ENCODE results near the gene CHD6. TPM values are rescaled to one million over a fixed set of nuclear protein-coding genes. Genes with fewer than 3 reads are reported as not detected.

Gene CHD6
- total RNA-seq, 2 experiments from 2014 or later, result 114 to 126 TPM

- Mint-ChIP-seq H3K4me1 (ENCODE audit: low read depth) (peaks cover 45% of the 10 kb centered on the region), H3K27ac (peak overlapping the region; percentile 25), H3K36me3 (ENCODE audit: low read depth) (peaks cover 82% of the 10 kb centered on the region), H3K4me3 (no peak overlapping the region), H3K9me3 (no peaks in the 10 kb centered on the region), H3K27me3 (no peaks in the 10 kb centered on the region)
- Histone ChIP-seq H3K27ac (ENCODE audit: low read depth in 1 of 2, low read length in 2 of 2) (no peak overlapping the region), H3K4me1 (ENCODE audit: insufficient read depth, low read length) (no peaks in the 10 kb centered on the region), H3K36me3 (ENCODE audit: insufficient read depth, low read length) (peaks cover 51% of the 10 kb centered on the region), H3K9me3 (ENCODE audit: control insufficient read depth in 1 of 2, insufficient read depth in 1 of 2, low read length in 2 of 2) (no peaks in the 10 kb centered on the region), H3K27me3 (ENCODE audit: control insufficient read depth in 1 of 2, insufficient read depth in 2 of 2, low read length in 2 of 2) (no peaks in the 10 kb centered on the region), H3K4me3 (ENCODE audit: low read length) (no peak overlapping the region)
- intact Hi-C loops (cut with DNase I, micrococcal nuclease), result no loop called here
- DNase-seq (no peak), ATAC-seq (ENCODE audit: poor library complexity) (no peak)
- CTCF ChIA-PET, result interaction anchor here (0.6 kb wide), 1 partner anchor 35 kb away, joined by 3 read pairs; no protein-coding TSS in a partner anchor
- POLR2A ChIA-PET, result interaction anchor here (0.6 to 0.7 kb wide), 2 partner anchors 56 to 66 kb away, joined by 3 read pairs; no protein-coding TSS in a partner anchor
- no peak for TF ChIP-seq CTCF (IDR thresholded peaks at IDR 0.05)
These were observed 134.6 kb downstream of the CHD6 start for GRCh38 chr20:41483553-41483930.

- Mint-ChIP-seq H3K27me3 (no peaks in the 10 kb centered on the region), H3K4me3 (no peak overlapping the region), H3K9me3 (no peaks in the 10 kb centered on the region), H3K4me1 (ENCODE audit: low read depth) (peaks cover 51% of the 10 kb centered on the region), H3K36me3 (ENCODE audit: low read depth) (peaks cover 82% of the 10 kb centered on the region), H3K27ac (peak overlapping the region; percentile 35)
- Histone ChIP-seq H3K4me3 (ENCODE audit: low read length) (no peak overlapping the region), H3K36me3 (ENCODE audit: insufficient read depth, low read length) (peaks cover 52% of the 10 kb centered on the region), H3K27me3 (ENCODE audit: control insufficient read depth in 1 of 2, insufficient read depth in 2 of 2, low read length in 2 of 2) (no peaks in the 10 kb centered on the region), H3K9me3 (ENCODE audit: control insufficient read depth in 1 of 2, insufficient read depth in 1 of 2, low read length in 2 of 2) (no peaks in the 10 kb centered on the region), H3K27ac (ENCODE audit: low read depth in 1 of 2, low read length in 2 of 2) (no peak overlapping the region), H3K4me1 (ENCODE audit: insufficient read depth, low read length) (no peaks in the 10 kb centered on the region)
- ChIA-PET CTCF (no interaction called here), POLR2A (interaction anchor here (0.6 kb wide), 1 partner anchor 65 kb away, joined by 3 read pairs; no protein-coding TSS in a partner anchor)
- TF ChIP-seq CTCF (IDR thresholded peaks at IDR 0.05), result no peak
- DNase-seq (no peak), ATAC-seq (ENCODE audit: poor library complexity) (no peak)
- intact Hi-C loops (cut with DNase I, micrococcal nuclease), result no loop called here
These were observed 135.3 kb downstream of the CHD6 start for GRCh38 chr20:41482647-41483552.

- CTCF ChIA-PET, result interaction anchor here (1.5 kb wide), 1 partner anchor 9 kb away, joined by 3 read pairs; no protein-coding TSS in a partner anchor
- intact Hi-C loops (cut with DNase I, micrococcal nuclease), result no loop called here
- Histone ChIP-seq H3K27me3 (ENCODE audit: control insufficient read depth in 1 of 2, insufficient read depth in 2 of 2, low read length in 2 of 2) (no peaks in the 10 kb centered on the region), H3K4me3 (ENCODE audit: low read length) (no peak overlapping the region), H3K36me3 (ENCODE audit: insufficient read depth, low read length) (peaks cover 46% of the 10 kb centered on the region), H3K27ac (ENCODE audit: low read depth in 1 of 2, low read length in 2 of 2) (peak overlapping the region in 1 of 2 donors; percentile 5), H3K4me1 (ENCODE audit: insufficient read depth, low read length) (no peaks in the 10 kb centered on the region), H3K9me3 (ENCODE audit: control insufficient read depth in 1 of 2, insufficient read depth in 1 of 2, low read length in 2 of 2) (no peaks in the 10 kb centered on the region)
- TF ChIP-seq CTCF (IDR thresholded peaks at IDR 0.05), result no peak
- peak; percentile 88 for ATAC-seq (ENCODE audit: poor library complexity)
- no peaks in the 10 kb centered on the region for H3K27me3 Mint-ChIP-seq
- POLR2A ChIA-PET, result interaction anchor here (0.8 to 2.1 kb wide), 4 partner anchors 24 to 138 kb away, joined by 3 to 9 read pairs (median 4); partner anchors contain the start of gene CHD6
- peaks cover 80% of the 10 kb centered on the region for H3K36me3 Mint-ChIP-seq (ENCODE audit: low read depth)
- H3K4me3 Mint-ChIP-seq, result peak overlapping the region; percentile 1
- peaks cover 70% of the 10 kb centered on the region for H3K4me1 Mint-ChIP-seq (ENCODE audit: low read depth)
- peak overlapping the region; percentile 68 for H3K27ac Mint-ChIP-seq
- DNase-seq, result peak in 6 of 14 experiments; percentile 3 to 28 (median 18)
- no peaks in the 10 kb centered on the region for H3K9me3 Mint-ChIP-seq
These were observed 138.0 kb downstream of the CHD6 start for GRCh38 chr20:41480054-41480770.
